ENCODE data around the gene SSH2.

SSH2 gene

DNA sequence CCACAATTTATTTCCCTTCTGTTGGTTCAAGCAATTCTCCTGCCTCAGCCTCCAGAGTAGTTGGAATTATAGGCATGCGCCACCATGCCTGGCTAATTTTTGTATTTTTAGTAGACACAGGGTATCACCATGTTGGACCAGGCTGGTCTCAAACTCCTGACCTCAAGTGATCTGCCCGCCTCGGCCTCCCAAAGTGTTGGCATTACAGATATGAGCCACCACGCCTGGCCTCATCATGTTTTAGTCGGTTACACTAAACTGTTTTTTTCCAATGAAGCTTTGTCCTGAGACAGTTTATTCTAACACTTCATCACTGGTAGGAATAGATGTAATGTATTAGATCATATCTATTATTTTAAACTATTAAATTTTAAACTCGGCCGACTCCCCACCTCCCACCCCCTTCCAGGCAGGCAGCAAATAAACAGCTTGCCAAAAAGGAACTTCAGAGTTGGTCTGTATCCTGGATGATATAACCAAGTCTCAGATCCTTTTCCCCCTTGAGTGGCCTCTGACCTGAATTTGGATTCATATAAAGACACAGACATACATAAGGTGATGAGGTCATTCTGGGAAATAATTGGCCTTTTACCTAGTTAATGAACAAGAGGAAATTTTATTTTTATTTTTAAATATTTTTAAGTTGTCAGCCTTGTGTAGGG, 288.9 kb downstream of the SSH2 start:
- no peak for DNase-seq (ENCODE audit: extremely low read depth in 1 of 2, low read depth in 1 of 2)

DNA sequence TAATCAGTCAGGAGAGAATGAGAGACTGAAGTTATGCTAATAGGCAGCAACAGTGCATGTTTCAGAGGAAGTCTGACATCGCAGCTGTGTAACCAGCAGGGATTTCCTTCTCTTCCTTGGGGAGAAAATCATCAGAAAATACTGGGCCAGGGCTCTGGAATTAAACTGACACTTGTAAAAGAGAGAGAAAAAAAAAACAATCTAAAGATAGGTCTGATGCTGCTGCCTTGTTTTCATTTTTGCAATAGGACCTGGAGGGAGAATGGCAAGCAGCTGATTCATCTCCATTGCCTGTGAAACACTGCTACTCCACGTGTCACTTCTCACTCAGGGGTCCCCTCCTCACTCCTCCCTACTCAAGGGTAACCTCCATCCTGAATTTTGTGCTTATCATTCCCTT, 289.6 kb downstream of the SSH2 start:
- DNase-seq (ENCODE audit: extremely low read depth in 1 of 2, low read depth in 1 of 2): no peak

DNA sequence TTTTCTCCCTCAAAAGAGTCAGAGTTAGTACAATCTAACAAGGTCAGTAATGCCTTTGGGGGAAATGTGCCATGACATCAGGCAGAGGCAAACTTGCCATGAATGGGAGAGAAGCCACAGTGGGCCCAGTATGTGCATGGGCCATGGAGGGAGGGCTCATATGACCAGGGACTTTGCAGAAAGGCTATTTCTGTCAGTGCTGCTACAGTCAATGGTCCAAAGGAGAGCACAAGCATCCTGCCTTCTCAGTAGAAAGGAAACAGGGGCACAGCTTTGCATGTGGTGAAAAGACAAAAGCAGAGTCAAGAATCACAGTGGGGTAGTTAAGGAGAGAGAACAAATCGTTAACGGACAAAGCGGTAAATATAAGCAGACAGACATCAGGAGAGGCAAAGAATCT, 296.1 kb downstream of the SSH2 start:
- DNase-seq (ENCODE audit: extremely low read depth in 1 of 2, low read depth in 1 of 2): no peak

DNA sequence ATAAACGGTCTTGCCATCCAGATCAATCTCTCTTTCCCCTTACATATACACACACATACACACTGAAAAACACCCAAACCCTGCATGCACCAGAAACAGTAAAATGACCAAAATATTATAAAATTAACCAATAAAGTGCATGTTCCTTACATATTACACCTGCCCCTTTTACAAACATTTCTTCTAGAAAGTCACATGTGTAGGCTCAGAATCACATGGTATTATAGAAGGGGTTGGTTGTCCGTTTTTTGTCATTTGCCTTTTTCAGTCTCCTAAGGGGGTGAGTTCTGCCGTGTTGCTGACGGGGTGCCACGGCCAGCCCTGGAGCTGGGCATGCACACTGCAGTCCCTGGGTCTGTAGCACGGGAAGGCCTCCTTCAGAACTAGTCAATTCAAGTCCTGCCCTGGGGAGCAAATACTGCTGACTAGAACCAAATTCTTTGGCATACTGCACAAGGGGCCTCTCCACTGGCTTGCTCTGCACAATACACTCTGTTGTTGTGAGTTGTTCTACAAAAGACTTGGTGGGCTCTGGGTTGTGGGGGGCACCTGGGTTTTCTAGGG, 299.3 kb downstream of the SSH2 start:
- DNase-seq (ENCODE audit: extremely low read depth in 1 of 2, low read depth in 1 of 2): no peak

DNA sequence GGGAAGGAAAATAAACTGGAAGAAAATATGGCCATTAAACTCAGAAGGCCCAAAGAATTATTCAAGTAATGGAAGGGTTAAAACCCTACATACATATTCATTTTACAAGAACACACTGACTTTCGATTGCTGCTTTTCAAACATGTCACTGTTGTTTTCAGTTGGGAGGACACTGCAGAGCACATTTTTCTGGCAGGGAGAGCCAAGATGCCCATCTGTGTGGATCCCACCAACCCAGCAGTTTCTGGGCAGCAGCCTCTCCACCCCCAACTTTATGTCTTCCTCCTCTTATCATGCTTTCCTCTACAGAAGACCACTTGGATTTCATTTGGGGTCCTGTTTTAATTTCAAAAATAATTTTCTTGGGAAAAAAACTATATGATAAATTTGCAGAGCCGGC, 300.2 kb downstream of the SSH2 start:
- no peak for DNase-seq (ENCODE audit: extremely low read depth in 1 of 2, low read depth in 1 of 2)

DNA sequence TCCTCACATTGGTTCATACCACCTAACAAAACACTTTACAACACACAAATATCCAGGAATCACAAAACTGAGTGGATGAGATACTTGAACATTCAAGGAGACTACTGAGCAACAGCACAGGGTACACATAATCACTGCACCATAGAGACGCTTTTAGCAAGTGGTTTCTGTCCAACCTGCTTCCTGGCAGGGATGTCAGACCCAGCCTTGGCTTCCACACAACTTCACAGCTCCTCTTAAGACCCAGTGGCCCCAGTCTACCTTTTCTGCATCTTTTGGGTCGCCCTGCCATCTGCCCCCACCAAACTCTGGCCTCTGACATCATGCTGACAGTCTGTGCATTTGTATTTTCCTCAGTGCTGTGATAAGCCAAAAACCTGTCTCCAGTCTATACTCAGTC, 301.4 kb downstream of the SSH2 start:
- no peak for DNase-seq (ENCODE audit: extremely low read depth in 1 of 2, low read depth in 1 of 2)

DNA sequence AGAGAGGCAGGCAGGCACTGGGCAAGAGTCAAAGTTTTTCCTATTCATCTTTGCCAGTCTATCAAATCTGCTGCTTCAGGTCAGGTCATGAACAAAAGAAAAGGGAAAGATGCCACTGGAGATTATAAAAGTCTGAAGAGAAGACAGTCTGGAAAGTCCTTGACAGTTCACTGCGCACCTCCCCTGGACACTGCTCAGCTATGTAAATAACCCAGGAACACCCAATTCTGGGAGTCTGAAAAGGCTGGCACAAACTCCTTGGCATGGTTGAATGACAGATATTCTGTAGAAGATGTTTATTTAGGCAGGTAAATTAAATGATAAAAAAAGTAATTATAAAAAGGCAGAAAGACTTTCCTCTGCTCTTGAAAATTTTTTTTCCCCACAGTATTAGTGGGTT, 302.1 kb downstream of the SSH2 start:
- no peak for DNase-seq (ENCODE audit: extremely low read depth in 1 of 2, low read depth in 1 of 2)

DNA sequence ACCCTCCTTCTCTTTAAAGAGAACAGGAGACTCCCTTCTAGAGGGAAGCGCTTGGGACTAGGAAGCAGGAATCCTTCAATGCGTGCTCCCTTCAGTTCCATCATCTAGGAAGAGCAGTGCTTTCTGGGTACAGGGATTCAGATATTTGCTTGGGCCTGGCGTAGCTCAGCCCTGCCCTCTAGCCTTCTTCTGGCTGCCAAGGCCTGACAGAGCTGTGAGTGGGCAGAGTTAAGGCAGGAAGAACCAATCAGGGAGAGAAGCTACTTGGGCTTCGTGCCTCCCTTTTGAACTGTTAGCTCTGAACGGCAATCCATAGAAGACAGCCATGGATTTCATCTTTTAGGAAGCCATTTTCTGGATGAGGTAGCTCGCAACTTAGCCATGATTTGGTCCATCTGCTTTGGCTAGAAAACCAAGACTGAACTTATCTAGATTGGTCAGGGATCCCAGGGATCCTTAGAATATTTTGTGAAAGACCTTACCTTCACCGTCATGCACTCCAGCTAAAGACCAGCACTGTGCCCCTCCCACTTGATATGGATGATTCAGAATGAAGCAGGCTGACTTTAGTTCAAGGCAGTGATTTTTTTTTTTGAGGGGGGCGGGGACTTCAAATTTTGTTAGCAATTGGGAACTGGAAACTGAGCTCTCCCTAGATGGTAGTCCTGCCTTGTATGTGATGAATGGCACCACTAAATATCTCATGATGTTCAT, 304.8 kb downstream of the SSH2 start:
- DNase-seq (ENCODE audit: extremely low read depth in 1 of 2, low read depth in 1 of 2): no peak

DNA sequence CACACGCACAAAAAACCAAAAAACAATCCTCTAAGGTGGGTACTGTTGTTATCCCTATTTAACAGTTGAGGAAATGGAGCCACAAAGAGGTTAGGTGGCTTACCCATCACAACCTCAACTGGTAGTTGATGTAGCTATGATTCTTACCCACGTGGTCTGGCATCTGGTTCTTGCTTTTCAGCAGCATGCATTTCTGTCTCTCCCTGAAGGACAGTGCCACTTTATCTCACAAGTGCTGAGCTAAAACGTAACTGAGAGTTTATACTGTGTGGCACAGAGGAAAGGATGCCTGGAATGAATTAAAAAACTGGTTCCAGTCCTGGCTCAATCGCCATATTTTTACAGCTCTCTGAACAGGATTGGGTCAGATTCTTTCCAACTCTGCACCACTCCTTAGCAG, 305.4 kb downstream of the SSH2 start:
- no peak for DNase-seq (ENCODE audit: extremely low read depth in 1 of 2, low read depth in 1 of 2)

DNA sequence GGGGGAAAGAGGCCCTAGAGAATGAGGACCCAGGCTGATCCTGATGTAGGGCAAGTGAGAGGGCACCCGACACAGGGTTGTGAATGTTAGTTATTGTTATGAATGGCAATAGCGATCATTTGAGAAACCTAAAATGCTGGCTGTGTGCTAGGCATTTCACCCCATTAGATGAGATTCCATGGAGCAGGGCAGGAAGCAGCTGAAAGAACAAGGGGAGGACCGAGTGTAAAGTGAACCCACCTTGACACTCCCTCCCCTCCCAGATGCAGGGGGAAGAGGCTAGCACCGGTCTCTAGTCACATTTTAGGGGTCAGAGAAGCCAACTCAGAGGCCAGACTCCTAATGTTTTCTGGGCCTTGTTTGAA, 306.8 kb downstream of the SSH2 start:
- DNase-seq (ENCODE audit: extremely low read depth in 1 of 2, low read depth in 1 of 2): no peak

DNA sequence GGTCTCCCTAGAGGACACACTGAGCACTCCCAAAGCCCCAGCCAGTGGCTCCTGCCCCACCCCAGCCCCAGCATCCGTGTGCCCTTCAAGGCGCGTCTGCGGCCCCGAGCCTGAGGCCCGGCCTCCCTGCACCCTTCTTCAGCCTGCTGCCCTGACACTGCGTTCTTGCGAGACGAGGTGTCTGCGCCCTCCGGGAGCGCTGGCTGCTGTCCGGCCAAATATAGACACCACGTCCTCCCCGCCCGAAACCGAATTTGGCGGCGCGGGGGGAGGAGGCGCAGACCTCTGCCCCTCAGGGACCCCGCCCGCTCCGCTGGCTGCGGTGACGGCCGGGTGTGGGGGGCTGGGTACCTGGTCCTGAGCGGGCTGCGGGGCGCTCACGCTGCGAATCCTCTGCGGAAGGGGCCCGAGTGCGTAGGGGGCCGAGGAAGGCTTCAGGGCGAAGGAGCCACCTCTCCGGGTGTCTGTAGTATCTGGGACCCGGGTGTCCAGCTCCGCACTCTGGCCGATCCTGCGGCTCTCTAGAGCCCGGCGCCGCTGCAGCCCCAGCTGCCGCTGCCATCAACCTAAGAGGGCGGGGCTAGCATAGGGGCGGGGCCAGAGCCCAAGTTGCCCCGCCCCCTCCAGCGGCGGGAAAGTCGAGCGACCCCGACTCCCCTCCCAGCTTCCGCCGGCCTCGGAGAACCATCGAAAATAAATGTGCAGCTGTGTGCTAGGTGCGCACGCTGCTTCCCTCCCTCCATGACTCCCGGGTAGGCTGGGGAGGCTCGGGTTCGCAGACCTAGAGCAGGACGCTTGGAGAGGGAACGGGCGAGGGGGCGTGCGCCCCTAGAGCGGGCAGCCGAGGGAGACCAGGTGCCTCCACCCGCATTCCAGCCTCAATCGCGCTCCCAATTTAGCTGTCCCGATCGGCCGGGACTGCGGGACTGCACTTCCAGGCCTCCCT, 307.4 kb downstream of the SSH2 start, which contains the start of gene CORO6:
Gene CORO6 (minus strand): TSS at position 576 of the 946 bp plus-strand sequence. CDS start 1,491 bp downstream, outside the sequence.
- no peak for DNase-seq (ENCODE audit: extremely low read depth in 1 of 2, low read depth in 1 of 2)

DNA sequence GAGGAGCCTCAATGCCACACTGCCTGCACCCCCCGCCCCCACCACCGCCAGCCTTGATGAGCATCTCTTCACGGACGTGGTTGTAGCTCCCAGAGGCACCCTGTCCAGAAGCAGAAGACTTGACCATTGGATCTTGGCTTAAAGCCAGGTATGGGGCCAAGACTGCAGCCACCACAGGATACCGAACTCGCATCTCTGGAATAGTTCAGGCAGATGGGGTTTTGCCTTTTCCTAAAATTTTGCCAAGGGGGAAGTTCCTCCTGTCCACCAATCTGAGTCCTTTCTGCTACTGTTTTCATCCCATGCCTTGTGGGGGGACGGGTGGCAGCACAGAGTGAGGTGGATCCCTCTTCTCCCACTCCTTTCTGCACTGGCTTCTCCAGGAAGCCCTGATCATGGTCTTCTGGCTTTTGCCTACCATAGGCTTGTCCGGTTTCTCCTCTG, 308.3 kb downstream of the SSH2 start:
- no peak for DNase-seq (ENCODE audit: extremely low read depth in 1 of 2, low read depth in 1 of 2)

DNA sequence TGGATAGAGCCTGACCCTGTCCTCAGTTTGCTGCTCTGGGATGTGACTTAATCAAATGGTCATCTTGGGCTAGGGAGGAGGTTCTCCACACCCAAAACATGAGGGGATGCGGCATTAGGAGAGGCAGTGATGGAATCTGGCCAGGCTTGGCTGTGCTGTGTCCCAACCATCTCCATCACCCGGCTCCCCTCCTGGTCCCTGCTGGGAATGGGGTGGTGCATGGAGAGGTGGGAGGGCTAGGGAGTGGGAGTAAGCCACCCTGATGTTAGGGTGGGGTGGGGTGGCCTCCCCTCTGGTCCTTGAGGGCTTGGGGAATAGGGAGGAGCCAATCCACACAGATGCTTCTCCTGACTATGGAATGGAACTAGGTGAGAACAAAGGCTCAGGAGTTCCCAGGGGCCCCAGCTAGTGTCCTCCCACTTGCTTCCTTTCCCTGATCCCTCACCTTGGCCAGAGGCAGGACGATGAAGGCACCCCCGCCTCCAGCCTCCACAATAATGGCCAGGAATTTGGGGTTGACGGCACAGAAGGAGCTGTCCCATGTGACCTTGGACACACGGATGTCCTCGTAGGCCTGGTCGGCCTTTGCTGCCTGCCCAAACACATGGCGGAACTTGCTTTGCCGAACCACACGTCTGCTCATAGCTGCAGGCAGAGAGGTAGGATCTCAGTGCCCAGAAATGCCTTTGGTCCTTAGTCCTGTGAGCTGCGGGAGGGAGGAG, 309.1 kb downstream of the SSH2 start:
- DNase-seq (ENCODE audit: extremely low read depth in 1 of 2, low read depth in 1 of 2): no peak

DNA sequence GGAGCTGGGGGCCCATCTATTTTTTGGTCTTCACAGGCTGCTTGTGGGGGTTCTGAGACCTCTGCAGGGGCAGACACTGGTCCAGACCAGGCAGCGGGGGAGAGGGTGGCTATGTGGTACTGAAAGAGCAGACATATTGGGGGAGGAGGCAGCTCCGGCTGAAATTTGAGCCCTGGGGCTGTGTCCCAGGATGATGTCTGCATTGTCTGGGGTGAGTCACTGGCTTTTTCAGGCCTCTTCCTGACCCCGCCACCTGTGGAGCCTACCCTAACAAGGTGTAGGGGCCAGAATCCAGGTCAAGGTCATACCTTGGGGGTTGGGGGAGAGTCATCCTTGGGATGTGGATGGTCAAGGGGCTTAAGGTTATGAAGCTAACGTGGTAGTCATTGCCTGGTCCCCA, 309.8 kb downstream of the SSH2 start:
- DNase-seq (ENCODE audit: extremely low read depth in 1 of 2, low read depth in 1 of 2): no peak

DNA sequence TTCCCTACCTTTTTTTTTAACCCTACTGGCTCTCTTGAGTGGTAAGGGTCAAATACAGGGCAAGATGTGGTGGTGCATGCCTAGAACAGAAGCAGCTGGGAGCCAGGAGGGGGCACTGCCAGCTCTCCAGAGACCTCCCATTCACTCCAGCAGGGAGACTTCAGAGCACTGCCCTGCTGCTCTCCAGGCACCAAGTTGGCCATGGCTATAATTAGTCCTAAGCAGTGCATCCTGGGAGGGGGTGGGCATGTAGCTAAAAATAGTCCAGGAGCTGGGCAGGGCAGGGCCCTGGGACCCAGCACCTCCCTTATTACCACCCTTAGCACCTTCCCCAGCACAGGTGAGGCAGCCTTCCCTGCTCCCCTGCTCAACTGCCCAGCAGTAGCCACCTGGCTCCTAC, 310.8 kb downstream of the SSH2 start:
- DNase-seq (ENCODE audit: extremely low read depth in 1 of 2, low read depth in 1 of 2): no peak

DNA sequence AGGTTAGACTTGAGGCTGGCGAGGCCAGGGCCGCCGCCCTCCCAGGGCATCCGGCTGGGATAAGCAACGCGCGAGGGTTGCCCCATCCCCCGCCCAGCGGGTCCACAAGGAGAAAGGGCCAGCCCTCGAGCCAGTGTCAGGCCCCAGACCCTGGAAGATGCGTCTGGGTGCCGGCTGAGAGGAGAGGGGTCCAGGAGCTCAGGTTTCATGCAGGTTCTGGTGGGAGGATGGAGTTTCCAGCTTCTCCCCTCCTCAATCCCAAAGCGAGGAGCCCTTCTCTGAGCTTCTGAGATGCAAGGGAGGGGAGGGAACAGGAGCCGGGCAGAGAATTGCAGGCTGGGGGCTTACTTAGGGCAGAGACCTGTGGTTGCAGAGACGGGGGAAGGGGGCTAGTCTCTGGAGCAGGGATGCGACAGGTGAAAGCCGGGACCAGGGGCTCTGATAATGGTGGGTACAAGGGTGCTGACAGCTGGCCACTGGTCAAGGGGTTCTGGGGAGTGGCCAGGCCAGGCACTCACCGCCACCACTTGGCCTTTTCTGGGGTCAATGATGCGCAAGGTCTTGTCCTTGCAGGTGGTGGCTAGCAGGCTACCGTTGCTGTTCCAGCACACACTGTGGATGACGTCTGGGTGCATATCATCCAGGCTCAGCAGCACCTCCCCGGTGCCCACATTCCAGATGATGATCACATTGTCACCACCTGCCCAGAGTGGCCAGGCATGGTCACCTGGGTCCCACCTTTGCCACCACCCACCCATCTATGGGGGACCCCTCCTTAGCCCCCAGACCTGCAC, 311.6 kb downstream of the SSH2 start:
- DNase-seq (ENCODE audit: extremely low read depth in 1 of 2, low read depth in 1 of 2): no peak

DNA sequence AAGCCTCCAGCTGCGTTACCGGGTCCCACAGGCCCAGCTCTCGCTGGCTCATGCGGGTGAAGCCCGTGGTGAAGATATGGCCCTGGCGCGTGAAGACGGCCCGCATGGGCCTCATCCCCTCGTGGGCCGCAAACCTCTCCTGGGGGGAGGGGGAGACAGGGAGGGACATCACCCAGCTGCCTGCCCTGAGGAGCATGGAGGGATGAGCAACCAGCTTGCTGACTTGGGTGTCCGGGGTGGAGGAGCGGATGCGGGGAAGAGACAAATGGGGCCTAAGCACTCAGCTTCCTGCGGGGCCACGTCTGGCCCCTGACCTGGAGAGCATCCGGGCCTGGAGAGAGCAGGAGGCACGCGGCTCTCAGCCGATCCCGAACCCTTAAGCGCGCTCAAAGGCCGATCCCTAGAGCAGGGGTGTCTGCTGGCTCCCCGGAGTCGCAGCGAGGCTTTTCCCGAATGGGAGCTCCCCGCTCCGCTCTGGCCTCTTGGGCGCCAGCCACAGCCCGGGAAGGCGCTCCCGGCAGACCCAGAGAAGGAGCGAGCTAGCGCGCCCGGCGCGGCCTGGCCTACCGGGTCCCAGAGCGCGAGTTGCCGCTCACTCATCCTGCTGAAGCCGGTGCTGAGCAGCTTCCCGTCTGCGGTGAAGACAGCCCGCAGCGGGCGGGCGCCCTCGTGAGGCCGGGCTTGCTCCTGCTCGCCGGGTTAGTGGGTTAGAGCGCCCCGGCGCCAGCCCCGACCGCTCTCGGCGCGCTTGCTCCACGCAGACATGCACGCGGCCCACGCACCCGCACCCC, 312.4 kb downstream of the SSH2 start:
- DNase-seq (ENCODE audit: extremely low read depth in 1 of 2, low read depth in 1 of 2): peak; percentile 69 to 78

DNA sequence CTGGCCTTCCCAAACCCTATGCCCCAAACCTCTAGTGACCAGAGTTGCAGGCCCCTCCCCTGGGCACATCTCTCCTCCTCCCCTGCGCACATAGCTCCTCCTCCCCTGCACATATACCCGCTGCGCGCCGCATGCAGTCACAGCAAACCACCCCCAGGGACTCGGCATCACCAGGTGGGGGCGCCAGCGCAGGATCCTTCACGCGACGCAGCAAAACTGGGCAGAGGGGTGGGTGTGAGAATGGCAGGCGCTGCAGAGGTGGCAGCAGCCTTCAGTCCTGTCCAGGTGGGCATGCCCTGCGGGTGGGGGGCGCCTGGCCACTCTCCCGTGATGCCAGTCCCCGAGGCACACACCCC, 312.9 kb downstream of the SSH2 start:
- peak; percentile 60 to 82 for DNase-seq (ENCODE audit: extremely low read depth in 1 of 2, low read depth in 1 of 2)
